ENCODE data around the gene SVBP.

The SVBP gene

DNA sequence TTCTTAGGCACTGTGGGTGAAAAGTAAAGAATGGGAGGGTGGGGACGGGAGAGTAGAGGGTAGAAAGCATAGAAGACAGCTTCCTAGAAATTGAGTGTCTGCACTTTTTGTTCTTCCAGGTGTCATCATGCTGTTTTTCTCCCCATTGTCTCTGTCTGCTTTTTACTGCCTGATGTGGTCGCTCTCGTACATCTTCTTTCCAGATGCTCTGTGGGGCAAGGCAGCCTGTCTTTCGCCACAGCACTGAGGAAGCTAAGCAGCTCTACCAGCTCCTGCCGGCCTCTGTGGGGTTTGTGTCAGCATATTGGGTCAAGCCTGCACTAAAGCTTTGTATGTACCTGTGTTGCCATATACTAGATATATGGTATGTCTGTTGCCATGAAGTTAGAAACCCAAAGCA is 19.2 kb downstream of the SVBP start:
- no peak for DNase-seq

DNA sequence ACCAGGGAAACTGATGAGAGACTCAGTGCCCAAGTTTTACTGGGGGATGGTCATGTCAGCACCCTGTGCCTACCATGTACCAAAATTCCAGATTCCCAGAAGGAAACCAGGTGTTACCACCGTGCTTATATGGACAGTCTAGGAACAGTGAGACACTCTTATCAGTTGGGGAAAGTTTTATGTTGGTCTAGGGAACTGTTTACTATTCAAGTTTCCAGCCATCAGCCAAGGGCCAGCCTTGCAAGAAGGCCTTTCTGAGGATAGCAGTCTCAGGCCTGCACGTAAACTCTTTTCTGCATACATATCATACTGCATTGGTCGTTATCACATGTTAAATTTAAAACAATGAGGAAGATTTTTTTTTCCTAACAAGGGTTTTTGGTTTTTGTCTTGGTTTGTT is 19.8 kb downstream of the SVBP start:
- no peak for DNase-seq

DNA sequence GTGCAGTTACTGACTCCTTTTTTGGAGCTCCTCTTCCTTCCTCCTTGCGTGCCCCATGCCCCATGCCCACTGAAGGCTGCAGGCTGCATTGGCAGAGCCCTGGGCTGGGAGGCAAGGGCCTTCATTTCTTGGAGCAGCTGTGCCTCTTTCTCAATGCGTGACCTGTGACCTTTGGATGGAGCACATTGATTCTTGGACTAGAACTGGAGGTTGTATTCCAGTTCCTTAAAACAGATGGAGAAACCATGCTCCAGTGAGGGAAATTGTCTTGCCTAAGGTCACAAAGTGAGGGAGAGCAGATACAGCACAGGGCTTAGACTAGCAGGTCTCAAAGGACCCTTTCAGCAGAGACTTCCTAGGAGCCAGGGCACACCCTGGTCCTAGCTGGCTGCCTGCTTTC is 23.4 kb downstream of the SVBP start:
- no peak for DNase-seq

DNA sequence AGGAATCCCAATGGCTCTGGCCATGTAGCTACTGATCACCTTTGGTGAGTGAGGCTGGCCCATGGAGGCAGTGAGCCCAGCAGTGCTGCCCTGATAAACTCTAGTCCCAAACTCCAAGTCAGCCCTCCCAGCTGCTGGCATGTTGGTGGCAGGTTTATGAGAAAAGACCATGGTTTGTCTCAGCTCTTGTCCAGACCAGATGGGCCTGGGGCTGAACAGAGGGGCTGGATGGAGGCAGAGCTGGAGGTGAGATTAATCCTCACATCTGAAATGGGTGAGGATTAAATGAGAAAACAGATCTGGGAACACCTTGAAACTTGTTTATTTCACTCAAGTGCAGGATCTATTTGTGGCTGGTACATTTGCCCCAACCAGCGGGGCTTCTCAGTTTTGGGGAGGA is 29.2 kb downstream of the SVBP start:
- DNase-seq = no peak

DNA sequence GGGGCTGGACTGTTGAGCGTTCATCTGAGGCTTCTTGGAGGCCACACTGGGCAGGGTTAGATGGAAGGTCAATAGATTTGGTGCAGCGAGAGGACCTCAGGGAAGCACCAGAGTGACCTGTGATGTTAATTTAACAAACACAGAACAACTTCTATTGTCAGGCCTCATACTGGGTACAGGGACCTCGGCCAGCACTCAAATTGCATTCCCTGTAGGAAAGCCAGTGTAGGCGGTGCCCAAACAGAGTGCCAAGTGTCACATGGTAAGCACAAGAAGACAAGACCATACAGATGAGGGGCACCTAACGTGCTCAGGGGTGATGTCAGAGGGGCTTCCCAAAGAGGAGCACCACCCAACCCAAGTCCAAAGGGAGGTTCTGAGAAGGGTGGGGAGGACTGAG is 31.1 kb downstream of the SVBP start:
- no peak for DNase-seq

DNA sequence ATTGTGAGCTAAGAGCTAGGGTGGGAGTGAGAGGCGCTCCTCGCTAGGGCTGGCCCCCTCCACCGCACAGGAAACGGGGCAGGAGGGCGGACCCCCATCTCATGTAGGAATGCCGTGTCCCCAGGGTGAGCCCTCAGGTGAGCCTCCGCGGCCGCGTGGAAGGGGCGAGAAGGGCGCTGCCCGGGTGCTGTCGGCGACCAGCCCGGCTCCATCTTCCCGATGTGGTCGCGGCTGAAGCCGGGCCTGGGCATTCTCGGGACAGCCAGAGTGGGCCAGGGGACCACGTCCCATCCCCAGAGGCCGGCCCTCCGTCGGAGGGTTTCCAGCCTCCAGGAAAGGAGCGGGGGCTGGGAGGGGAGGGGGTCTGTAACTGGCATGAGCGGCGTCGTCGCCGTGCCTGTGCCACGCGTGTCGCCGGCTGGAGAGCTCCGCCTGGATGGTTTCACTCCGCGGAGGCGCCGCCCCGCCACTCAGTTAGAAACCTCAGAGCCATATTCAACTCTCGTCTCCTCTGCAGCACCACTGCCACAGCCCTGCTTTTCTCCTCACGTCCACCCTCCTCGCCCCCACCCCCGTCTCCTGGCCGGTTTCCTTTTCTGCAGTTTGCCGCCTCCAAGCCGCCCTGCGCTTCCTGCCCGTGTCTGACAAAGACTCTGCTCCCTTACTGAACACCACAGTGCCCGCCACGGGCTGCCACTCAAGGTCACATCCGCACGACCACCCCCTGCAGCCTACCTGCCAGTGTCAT is 32.1 kb downstream of the SVBP start, which contains the start of gene TMEM269:
TMEM269 (plus strand) TSS at position 46 of the 748 bp plus-strand sequence. CDS start 4,903 bp downstream, outside the sequence.
- peak; percentile 61 for DNase-seq

DNA sequence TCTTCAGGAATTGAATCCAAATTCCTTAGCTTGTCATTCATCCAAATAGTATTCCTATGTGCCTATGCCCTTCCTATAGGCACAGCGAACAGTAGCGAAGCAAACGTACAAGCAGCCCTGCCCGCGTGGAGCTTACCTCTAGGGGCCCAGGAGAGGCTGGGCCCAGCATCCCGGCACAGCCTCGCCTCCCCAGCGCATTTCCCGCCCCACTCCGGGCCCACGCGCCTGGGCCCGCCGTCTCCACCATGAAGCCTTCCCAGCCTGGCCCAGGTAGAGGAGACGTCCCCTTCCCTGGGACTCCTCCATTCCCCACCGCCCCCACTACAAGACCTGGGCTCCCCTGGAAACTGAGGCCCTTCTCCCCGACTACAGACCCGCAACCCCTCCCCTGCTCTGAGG is 32.7 kb downstream of the SVBP start:
- DNase-seq = no peak

DNA sequence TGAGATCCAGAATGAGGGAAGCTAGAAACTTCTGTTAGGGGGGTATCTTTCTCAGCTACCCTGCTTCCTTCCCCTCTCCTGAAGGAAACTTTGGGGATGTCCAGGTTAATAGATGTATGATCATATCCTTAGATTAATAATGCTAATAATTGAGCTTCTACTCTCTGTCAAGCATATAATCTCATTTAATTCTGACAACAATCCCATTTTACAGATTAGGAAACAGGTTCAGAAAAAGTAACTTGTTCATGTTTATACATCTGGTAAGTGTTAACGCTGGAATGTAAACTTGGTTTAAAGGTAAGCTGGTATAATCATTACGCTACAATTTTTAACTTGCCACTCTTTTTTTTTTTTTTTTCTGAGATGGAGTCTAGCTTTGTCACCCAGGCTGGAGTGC is 34.1 kb downstream of the SVBP start:
- DNase-seq = no peak

DNA sequence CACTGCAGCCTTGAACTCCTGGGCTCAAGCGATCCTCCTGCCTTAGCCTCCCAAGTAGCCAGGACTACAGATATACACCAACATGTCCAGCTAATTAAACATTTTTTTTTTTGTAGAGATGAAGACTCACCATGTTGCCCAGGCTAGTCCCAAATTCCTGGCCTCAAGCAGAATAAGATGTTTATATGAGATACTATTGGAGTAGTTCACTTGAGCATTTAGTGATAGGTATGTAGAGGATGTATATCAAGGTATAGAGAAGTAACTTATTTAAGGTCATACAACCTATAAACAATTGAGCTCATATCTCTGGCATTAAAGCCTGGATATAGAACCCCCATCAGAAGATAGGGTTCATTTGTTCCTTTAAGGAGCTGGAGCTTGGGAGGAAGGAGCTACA is 37.0 kb downstream of the SVBP start:
- no peak for DNase-seq

DNA sequence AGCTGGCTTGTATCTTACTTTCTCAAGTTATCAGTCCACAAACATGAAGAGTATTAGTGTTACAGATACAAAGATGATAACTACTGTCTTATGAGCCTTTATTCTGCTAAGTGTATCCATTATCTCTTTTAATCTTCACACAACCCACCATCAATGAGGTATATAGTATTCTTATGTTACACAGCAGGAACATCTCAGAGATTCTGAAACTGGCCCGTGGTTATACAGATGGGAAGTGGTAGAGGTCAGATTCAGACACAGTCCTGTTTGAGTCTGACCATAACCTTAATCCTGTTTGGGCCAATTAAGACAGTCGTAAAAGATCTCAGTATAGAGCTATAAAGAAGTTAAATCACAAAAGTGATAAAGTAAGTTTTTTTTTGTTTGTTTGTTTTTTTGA is 37.5 kb downstream of the SVBP start:
- no peak for DNase-seq

DNA sequence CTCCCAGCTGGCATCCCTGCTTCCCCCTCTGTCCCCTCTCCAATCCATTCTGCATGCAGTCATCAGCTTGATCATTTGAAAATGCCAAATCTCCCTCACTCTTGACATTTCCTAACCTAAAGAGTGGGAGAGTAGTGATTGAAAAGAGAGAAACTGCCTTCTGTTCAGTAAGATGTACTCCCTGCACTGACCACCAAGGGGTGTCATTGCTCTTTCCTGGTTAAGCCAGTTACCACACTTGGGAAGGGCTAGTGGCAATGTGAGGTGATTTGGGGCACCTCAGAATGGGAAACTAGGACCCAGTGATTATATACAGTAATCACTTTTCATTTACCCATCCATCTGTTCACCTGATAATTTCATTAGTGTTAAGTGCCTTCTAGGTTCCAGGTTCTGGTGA is 39.3 kb downstream of the SVBP start:
- peak; percentile 45 for DNase-seq

DNA sequence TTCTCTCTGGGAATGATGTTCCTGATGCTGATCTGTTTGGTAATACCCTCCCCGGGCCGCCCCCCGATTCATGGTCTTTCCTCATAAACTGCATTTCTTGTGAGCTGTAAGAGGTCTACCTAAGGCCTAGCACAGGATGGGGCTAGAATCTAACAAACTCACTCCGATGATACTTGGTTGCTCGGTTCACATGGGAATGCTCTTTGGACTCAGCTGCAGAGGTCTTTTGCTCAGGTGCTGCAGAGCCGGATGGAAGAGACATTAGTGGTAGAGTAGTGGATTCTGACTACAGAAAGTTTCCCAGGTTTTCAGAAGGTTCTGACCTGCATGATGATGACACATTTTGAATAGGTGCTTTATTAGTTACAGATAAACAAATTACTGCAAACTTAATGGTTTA is 40.7 kb downstream of the SVBP start:
- no peak for DNase-seq

DNA sequence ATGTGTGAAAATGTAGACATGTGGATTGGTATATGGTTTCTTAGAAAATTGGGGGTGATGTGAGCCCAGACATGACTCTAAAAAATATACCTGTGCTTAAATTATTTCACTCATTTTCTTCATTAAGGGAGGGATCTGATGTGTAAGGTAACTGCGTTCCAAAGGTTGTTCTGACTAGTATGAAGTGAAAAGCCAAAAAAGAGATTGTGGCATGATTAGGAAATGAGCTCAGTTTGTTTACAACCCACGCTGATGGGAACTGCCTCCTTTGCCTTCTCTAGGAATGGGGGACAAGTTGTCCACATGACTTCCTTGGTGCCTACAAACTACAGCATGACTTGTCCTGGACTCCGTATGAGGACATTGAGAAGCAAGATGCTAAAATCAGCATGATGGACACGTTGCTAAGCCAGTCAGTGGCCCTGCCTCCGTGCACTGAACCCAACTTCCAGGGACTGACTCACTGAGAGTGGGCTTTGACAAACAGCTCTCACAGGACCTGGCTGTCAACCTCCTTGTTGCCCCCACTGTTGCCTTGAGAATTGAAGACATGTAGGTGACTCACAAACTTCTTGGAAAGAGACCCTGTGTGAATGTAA is 42.2 kb downstream of the SVBP start:
- DNase-seq = no peak

DNA sequence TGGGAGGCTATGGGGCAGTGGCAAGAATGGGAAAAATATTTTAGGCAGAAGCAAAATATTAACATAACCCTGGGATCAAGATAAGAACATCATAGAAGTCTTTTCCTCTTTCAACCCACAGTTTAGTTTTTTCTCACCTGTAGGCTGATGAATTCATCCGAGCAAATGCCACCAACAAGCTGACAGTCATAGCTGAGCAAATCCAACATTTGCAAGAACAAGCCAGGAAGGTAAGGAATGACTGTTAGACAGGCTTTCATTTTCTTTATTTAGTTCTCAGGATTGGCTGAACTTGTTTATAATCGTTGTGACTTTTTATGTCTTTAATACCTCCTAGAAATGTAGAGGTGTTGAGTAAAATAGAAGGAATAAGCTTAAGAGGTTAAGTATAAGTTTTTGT is 43.8 kb downstream of the SVBP start:
- DNase-seq = no peak

DNA sequence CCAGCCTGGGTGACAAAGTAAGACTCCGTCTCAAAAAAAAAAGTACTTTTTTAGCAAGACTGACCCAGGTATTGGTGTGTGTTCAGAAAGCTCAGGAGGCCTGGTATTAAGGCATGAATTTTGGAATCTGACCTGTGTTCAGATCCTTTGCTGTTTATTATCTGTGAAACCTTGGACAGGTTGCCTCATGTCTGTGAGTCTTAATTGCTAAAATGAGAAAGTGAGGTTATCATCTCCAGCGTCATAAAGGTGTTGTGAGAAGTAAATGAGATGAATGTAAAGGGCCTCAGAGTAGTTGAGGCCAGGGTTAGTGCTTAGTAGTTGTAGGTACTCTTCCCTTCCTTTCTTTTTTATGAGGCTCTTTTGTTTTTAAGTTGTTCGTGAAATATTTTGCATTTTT is 47.4 kb downstream of the SVBP start:
- DNase-seq = no peak

DNA sequence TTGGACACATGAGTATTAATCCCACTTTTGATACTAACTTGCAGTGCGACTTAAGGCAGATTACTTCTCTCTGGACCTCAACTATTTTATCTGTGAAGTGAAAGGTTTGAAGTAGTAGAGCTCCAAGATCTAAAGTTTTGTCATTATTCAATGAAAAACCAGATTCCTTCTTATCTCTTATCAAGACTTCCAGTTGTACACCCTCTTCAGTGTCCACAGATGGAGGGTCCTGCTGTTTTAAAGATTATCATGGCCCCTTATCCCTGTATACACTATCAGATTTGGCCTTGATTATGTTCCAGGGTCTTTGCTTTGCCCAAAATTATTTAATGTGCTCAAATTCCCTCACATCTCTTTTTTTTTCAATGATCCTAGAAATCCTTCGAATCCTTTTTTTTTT is 49.0 kb downstream of the SVBP start:
- no peak for DNase-seq

DNA sequence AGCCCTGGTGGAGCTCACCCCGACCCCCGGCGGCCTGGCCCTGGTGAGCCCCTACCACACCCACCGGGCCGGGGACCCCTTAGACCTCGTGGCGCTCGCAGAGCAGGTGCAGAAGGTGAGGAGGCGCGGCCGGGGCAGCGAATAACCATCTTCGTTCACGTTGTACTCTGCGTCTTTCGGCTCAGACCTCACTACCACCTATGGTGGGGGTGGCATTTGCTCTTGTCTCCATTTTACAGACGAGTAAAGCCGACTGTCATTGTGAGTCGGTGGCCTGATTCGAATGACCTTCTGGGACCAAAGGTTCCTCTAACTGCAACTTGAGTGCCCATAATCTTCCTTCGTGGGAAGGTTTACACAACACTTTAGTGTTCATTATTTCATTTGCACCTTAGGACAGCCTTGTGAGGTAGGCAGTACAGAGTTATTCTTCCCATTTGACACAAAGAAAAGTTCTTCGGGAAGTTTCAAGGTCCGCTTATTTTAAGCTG is 49.6 kb downstream of the SVBP start:
- DNase-seq = no peak

DNA sequence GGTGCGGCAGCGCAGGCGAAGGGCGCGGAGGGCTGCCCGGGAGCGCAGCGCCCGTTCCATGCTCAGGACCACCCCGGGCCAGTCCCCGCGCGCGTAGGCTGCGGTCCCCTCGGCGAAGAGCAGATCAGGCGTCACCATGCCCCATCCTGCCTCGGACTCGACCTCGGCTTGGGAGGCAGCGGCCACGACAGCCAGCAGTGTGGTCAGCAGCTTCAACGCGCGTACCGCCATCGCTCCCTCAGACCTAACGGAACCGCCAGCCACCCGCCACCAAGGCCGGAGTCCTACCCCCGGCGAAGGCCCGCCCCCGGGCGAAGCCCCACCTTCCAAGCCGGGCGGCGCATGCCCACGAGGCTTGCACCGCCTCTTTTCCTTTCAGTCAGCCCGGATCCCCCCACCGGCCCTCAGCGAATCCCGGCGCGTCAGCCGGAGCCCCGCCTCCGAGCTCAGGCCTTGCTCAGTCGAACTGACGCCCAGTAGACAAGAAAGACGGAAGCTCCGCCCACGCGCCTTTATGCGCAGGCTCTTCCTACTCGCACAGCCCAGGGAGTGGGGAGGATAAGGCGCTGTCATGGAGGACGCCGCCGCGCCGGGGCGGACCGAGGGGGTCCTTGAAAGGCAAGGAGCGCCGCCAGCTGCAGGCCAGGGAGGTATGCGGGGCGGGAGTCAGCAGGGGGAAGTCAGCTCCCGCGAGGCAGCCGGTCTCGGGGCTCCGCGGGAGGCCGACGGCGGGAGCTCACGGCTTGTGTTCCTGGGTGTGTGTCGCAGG is 50.3 kb downstream of the SVBP start, which contains the start of the genes C1orf50 and P3H1:
C1orf50 (plus strand) TSS at position 509 of the 769 bp plus-strand sequence; CDS start at position 572, 63 bp downstream.
P3H1 (minus strand) TSS at position 288 of the 769 bp plus-strand sequence; CDS start at position 231, 57 bp downstream.
- peak; percentile 100 for DNase-seq

DNA sequence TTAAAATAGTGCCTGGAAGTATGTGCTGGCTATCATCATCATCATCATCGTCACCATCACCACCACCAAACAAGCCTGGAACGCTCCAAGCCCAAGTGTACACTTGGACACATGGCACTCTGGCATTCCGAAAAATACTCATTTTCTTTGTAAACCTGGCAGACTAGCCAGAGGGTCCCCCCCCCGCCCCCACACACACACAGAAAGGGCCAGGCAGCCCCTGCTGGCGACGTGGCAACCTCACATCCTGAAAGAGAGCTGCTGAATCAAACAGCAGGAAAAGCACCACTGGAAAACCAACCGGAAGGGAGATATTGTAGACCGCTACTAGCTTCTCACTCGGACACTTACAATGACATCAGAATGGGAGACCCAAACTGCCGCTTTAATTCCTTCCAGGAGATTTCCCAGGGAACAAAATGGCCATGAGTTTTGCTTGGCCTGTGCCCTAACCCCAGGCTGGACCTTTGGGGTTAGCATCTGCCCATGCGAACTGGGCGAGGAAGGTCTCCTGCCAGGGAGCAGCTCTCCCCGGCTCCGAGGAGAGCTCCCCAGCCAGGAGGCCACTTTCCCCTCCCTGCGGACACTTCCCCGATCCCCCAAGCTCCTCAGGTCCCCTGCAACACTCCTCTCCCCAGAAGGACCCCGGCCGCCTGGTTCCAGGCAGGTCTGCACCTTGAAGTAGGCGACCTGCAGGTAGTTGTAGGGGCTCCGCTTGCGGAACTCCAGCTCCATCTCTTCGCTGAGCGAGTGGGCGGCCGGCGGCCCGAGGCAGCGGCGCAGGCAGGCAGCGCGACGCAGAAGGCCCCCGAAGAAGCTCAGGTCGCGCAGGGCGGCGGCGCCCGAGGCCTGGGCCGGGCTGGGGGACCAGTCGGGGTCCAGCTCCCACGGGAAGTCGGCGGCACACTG is 51.1 kb downstream of the SVBP start:
- DNase-seq = peak; percentile 70

DNA sequence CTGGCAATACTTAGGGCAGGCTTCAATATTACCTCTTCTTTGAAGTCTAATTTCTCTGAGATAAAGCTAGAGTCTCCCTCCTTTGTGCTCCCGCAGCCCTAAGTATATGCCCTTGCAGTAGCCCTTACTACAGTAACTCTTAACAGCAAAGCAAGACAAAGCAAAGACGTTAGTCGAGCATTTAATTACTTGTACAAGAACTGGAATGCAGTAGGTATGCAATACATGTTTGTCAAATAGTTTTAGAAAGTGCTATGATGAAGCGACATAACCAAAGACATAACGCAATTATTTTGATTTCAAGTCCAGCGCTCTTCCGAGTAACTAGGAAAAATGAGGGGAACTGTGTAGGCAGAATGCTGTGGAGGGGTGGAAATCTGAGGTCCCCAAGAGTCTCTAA is 51.9 kb downstream of the SVBP start:
- DNase-seq = no peak

DNA sequence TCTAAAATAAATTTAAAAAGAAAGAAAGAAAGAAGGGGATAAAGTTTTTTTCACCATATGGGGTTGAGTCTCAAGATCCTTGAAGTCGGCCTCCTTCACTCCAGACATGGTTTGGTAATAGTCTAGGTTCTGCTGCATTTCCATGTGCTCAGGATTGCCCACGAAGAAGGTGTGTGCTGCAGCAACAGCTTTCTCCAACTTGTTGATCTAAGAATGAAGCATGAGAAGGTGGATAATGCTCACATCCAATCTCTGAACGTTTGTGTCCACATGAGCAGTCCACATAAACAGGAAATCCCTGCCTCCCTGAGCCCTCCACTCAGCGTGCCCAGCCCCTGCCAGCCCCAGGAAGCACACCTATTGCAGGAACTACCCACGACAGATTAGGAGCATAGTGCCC is 54.9 kb downstream of the SVBP start:
- no peak for DNase-seq

DNA sequence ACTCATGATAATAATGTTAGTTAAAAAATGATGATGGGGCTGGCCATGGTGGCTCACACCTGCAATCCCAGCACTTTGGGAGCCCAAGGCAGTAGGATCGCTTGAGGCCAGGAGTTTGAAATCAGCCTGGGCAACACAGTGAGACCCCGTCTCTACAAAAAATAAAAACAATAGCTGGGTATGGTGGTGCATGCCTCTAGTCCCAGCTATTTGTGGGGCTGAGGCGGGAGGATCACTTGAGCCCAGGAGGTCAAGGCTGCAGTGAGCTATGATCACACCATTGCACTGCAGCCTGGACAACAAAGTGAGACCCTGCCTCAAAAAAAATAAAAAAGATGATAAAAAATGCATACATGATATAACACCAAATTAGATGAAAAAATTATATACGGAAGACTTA is 55.6 kb downstream of the SVBP start:
- DNase-seq = no peak

DNA sequence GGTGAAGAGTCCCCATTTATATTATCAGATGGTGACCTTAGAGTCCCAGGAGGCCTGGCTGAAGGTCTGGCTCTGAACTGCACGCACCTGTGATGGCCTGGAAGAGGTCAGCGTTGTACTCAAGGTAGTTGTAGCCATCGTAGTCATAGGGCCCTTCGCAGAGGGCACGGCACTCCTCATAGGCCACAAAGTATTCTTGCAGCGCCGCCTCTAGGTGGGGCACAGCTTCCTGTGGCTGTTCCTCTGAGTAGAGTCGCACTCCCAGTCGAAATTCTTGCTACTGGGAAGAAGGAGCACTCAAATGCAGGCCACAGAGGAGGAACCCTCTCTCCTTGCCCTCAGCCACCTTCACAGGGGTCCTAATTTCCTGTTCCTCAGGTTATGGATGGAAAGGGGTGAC is 58.1 kb downstream of the SVBP start:
- no peak for DNase-seq
